Measurements from ENCODE around the gene PRPF6. TPM values are rescaled to one million over a fixed set of nuclear protein-coding genes. Genes with fewer than 3 reads are reported as not detected.
"Not testable (repeated sequence)": the region's sequence is repeated elsewhere in the genome, so short reads cannot be mapped to it uniquely, and the experiment has no call there.

The PRPF6 gene
- total and polyA plus RNA-seq, 9 donors: 46.5 to 84.9 (median 69.7) TPM

- no peak for TF ChIP-seq CTCF (IDR thresholded peaks at IDR 0.05)
- TF ChIP-seq EP300 (IDR thresholded peaks at IDR 0.05): no peak
- no peak for TF ChIP-seq POLR2A (IDR thresholded peaks at IDR 0.05)
- H3K36me3 ChIP-seq: no peaks in the 10 kb centered on the region
- 76 to 87% (median 82%) methylated on average over 17 of the region's 17 CpGs for WGBS, 3 donors
Observed at GRCh38 chr20:63959699-63960075, 21.2 kb upstream of the PRPF6 start.

GRCh38 chr20:63960654-63961621 lies 20.0 kb upstream of the PRPF6 start:
- H3K9me3 ChIP-seq; intact Hi-C loops (cut with DNase I); H3K27me3 ChIP-seq; H3K27ac ChIP-seq; H3K4me3 ChIP-seq; H3K4me1 ChIP-seq (ENCODE audit: insufficient read depth); DNase-seq; H3K36me3 ChIP-seq: not testable (repeated sequence)
- 85 to 90% (median 89%) methylated on average over 10 to 15 of the region's 15 CpGs for WGBS, 3 donors

More at GRCh38 chr20:63959699-63960075, 21.2 kb upstream of the PRPF6 start:
- H3K4me3 ChIP-seq: no peak overlapping the region
- H3K27me3 ChIP-seq: no peaks in the 10 kb centered on the region
- intact Hi-C loops (cut with DNase I): no loop called here
- DNase-seq: no peak
- H3K9me3 ChIP-seq: no peaks in the 10 kb centered on the region
- no peak overlapping the region for H3K27ac ChIP-seq
- peaks cover 12% of the 10 kb centered on the region for H3K4me1 ChIP-seq (ENCODE audit: insufficient read depth)

GRCh38 chr20:63961664-63962425 lies 19.1 kb upstream of the PRPF6 start:
- no peak for DNase-seq
- H3K9me3 ChIP-seq: no peaks in the 10 kb centered on the region
- no peak for TF ChIP-seq POLR2A (IDR thresholded peaks at IDR 0.05)
- no peak for TF ChIP-seq EP300 (IDR thresholded peaks at IDR 0.05)
- TF ChIP-seq CTCF (IDR thresholded peaks at IDR 0.05): no peak
- 82 to 87% (median 83%) methylated on average over 26 of the region's 26 CpGs for WGBS, 3 donors
- intact Hi-C loops (cut with DNase I): no loop called here
- H3K36me3 ChIP-seq: no peaks in the 10 kb centered on the region
- H3K27me3 ChIP-seq: no peaks in the 10 kb centered on the region
- peaks cover 5% of the 10 kb centered on the region for H3K4me1 ChIP-seq (ENCODE audit: insufficient read depth)
- no peak overlapping the region for H3K27ac ChIP-seq
- H3K4me3 ChIP-seq: no peak overlapping the region

GRCh38 chr20:63962426-63963347 lies 18.2 kb upstream of the PRPF6 start:
- peak in 2 of 5 donors; percentile 23 to 36 for DNase-seq
- no peaks in the 10 kb centered on the region for H3K9me3 ChIP-seq
- intact Hi-C loops (cut with DNase I): no loop called here
- H3K4me3 ChIP-seq: no peak overlapping the region
- peaks cover 2% of the 10 kb centered on the region for H3K4me1 ChIP-seq (ENCODE audit: insufficient read depth)
- no peaks in the 10 kb centered on the region for H3K27me3 ChIP-seq
- 86 to 92% (median 88%) methylated on average over 53 to 61 of the region's 61 CpGs for WGBS, 3 donors
- H3K36me3 ChIP-seq: no peaks in the 10 kb centered on the region
- no peak overlapping the region for H3K27ac ChIP-seq
- no peak for TF ChIP-seq EP300 (IDR thresholded peaks at IDR 0.05)
- TF ChIP-seq CTCF (IDR thresholded peaks at IDR 0.05): no peak
- TF ChIP-seq POLR2A (IDR thresholded peaks at IDR 0.05): no peak
